ENCODE measurements around the gene SIGLEC5. TPM values are rescaled to one million over a fixed set of nuclear protein-coding genes. Genes with fewer than 3 reads are reported as not detected.

Gene SIGLEC5
- total RNA-seq, 2 experiments from 2014 or later: not detected

GRCh38 chr19:51626675-51627074, 3.5 kb downstream of the SIGLEC5 start:
- peaks cover 8% of the 10 kb centered on the region for H3K27me3 Mint-ChIP-seq (ENCODE audit: low read depth)
- no peak for ATAC-seq
- ChIA-PET POLR2A (no interaction called here), CTCF (interaction anchor here (0.8 kb wide), 1 partner anchor 12 kb away, joined by 3 read pairs; no protein-coding TSS in a partner anchor)
- H3K4me1 Mint-ChIP-seq (ENCODE audit: low read depth): no peaks in the 10 kb centered on the region
- no peak overlapping the region for H3K27ac Mint-ChIP-seq
- DNase-seq: no peak
- H3K36me3 Mint-ChIP-seq (ENCODE audit: low read depth): no peaks in the 10 kb centered on the region
- no peaks in the 10 kb centered on the region for H3K9me3 Mint-ChIP-seq (ENCODE audit: insufficient read depth)
- no peak overlapping the region for H3K4me3 Mint-ChIP-seq

GRCh38 chr19:51621178-51621577, 9.0 kb downstream of the SIGLEC5 start:
- CTCF ChIA-PET: no interaction called here
- POLR2A ChIA-PET: no interaction called here
- H3K9me3 Mint-ChIP-seq (ENCODE audit: insufficient read depth): no peaks in the 10 kb centered on the region
- peaks cover 12% of the 10 kb centered on the region for H3K27me3 Mint-ChIP-seq (ENCODE audit: low read depth)
- H3K4me1 Mint-ChIP-seq (ENCODE audit: low read depth): peaks cover 12% of the 10 kb centered on the region
- ATAC-seq (no peak), DNase-seq (no peak)
- H3K27ac Mint-ChIP-seq: no peak overlapping the region
- no peak overlapping the region for H3K4me3 Mint-ChIP-seq
- H3K36me3 Mint-ChIP-seq (ENCODE audit: low read depth): no peaks in the 10 kb centered on the region

- DNase-seq (no peak), ATAC-seq (no peak)
- Mint-ChIP-seq H3K4me3 (no peak overlapping the region), H3K36me3 (ENCODE audit: low read depth) (no peaks in the 10 kb centered on the region), H3K9me3 (ENCODE audit: insufficient read depth) (no peaks in the 10 kb centered on the region), H3K27ac (no peak overlapping the region), H3K27me3 (ENCODE audit: low read depth) (peaks cover 7% of the 10 kb centered on the region), H3K4me1 (ENCODE audit: low read depth) (peaks cover 7% of the 10 kb centered on the region)
- CTCF ChIA-PET: no interaction called here
- POLR2A ChIA-PET: interaction anchor here (0.6 kb wide), 1 partner anchor 461 kb away, joined by 4 read pairs; no protein-coding TSS in a partner anchor
Measured at GRCh38 chr19:51615991-51616390, 14.2 kb downstream of the SIGLEC5 start.

- DNase-seq: peak; percentile 1
- no peaks in the 10 kb centered on the region for H3K36me3 Mint-ChIP-seq (ENCODE audit: low read depth)
- no peak overlapping the region for H3K27ac Mint-ChIP-seq
- ChIA-PET POLR2A (no interaction called here), CTCF (interaction anchor here (1.3 kb wide), 1 partner anchor 47 kb away, joined by 3 read pairs; no protein-coding TSS in a partner anchor)
- no peak overlapping the region for H3K4me3 Mint-ChIP-seq
- no peaks in the 10 kb centered on the region for H3K9me3 Mint-ChIP-seq (ENCODE audit: insufficient read depth)
- H3K4me1 Mint-ChIP-seq (ENCODE audit: low read depth): no peaks in the 10 kb centered on the region
- H3K27me3 Mint-ChIP-seq (ENCODE audit: low read depth): no peaks in the 10 kb centered on the region
- no peak for ATAC-seq
Measured at GRCh38 chr19:51614789-51615188, 15.4 kb downstream of the SIGLEC5 start.

GRCh38 chr19:51610576-51610975, 19.6 kb downstream of the SIGLEC5 start:
- ATAC-seq (no peak), DNase-seq (no peak)
- Mint-ChIP-seq H3K4me1 (ENCODE audit: low read depth) (peaks cover 14% of the 10 kb centered on the region), H3K27me3 (ENCODE audit: low read depth) (no peaks in the 10 kb centered on the region), H3K27ac (no peak overlapping the region), H3K36me3 (ENCODE audit: low read depth) (no peaks in the 10 kb centered on the region), H3K9me3 (ENCODE audit: insufficient read depth) (no peaks in the 10 kb centered on the region), H3K4me3 (no peak overlapping the region)
- CTCF ChIA-PET: no interaction called here
- POLR2A ChIA-PET: no interaction called here

- Mint-ChIP-seq H3K9me3 (ENCODE audit: insufficient read depth) (no peaks in the 10 kb centered on the region), H3K27ac (no peak overlapping the region), H3K27me3 (ENCODE audit: low read depth) (no peaks in the 10 kb centered on the region), H3K4me3 (no peak overlapping the region), H3K36me3 (ENCODE audit: low read depth) (no peaks in the 10 kb centered on the region), H3K4me1 (ENCODE audit: low read depth) (peaks cover 14% of the 10 kb centered on the region)
- POLR2A ChIA-PET: no interaction called here
- DNase-seq (peak; percentile 81), ATAC-seq (peak; percentile 49)
- CTCF ChIA-PET: interaction anchor here (0.6 to 2.2 kb wide), 6 partner anchors 12 to 95 kb away, joined by 3 to 6 read pairs (median 3); no protein-coding TSS in a partner anchor
Measured at GRCh38 chr19:51607920-51608562, 22.2 kb downstream of the SIGLEC5 start.

GRCh38 chr19:51607077-51607476, 23.1 kb downstream of the SIGLEC5 start:
- DNase-seq (peak; percentile 36), ATAC-seq (peak; percentile 19)
- ChIA-PET POLR2A (no interaction called here), CTCF (interaction anchor here (1.3 to 2.2 kb wide), 2 partner anchors 31 to 50 kb away, joined by 3 to 6 read pairs; no protein-coding TSS in a partner anchor)
- Mint-ChIP-seq H3K9me3 (ENCODE audit: insufficient read depth) (no peaks in the 10 kb centered on the region), H3K4me1 (ENCODE audit: low read depth) (peaks cover 17% of the 10 kb centered on the region), H3K4me3 (no peak overlapping the region), H3K27me3 (ENCODE audit: low read depth) (peaks cover 5% of the 10 kb centered on the region), H3K27ac (no peak overlapping the region), H3K36me3 (ENCODE audit: low read depth) (no peaks in the 10 kb centered on the region)

- peaks cover 14% of the 10 kb centered on the region for H3K4me1 Mint-ChIP-seq (ENCODE audit: low read depth)
- no peak overlapping the region for H3K4me3 Mint-ChIP-seq
- H3K36me3 Mint-ChIP-seq (ENCODE audit: low read depth): no peaks in the 10 kb centered on the region
- H3K9me3 Mint-ChIP-seq (ENCODE audit: insufficient read depth): no peaks in the 10 kb centered on the region
- CTCF ChIA-PET: no interaction called here
- ATAC-seq: no peak
- H3K27ac Mint-ChIP-seq: no peak overlapping the region
- no peak for DNase-seq
- POLR2A ChIA-PET: no interaction called here
- H3K27me3 Mint-ChIP-seq (ENCODE audit: low read depth): peaks cover 19% of the 10 kb centered on the region
Measured at GRCh38 chr19:51602189-51602854, 27.9 kb downstream of the SIGLEC5 start.

- POLR2A ChIA-PET: no interaction called here
- H3K27ac Mint-ChIP-seq: no peak overlapping the region
- no peaks in the 10 kb centered on the region for H3K36me3 Mint-ChIP-seq (ENCODE audit: low read depth)
- peaks cover 4% of the 10 kb centered on the region for H3K4me1 Mint-ChIP-seq (ENCODE audit: low read depth)
- peaks cover 19% of the 10 kb centered on the region for H3K27me3 Mint-ChIP-seq (ENCODE audit: low read depth)
- ATAC-seq (peak; percentile 51), DNase-seq (peak; percentile 27)
- H3K9me3 Mint-ChIP-seq (ENCODE audit: insufficient read depth): no peaks in the 10 kb centered on the region
- no peak overlapping the region for H3K4me3 Mint-ChIP-seq
- CTCF ChIA-PET: interaction anchor here (0.8 kb wide), 1 partner anchor 8 kb away, joined by 3 read pairs; no protein-coding TSS in a partner anchor
Measured at GRCh38 chr19:51600940-51601580, 29.1 kb downstream of the SIGLEC5 start.

- H3K36me3 Mint-ChIP-seq (ENCODE audit: low read depth): peaks cover 5% of the 10 kb centered on the region
- ATAC-seq (no peak), DNase-seq (no peak)
- H3K27me3 Mint-ChIP-seq (ENCODE audit: low read depth): peaks cover 19% of the 10 kb centered on the region
- no peak overlapping the region for H3K4me3 Mint-ChIP-seq
- H3K9me3 Mint-ChIP-seq (ENCODE audit: insufficient read depth): no peaks in the 10 kb centered on the region
- POLR2A ChIA-PET: no interaction called here
- no peak overlapping the region for H3K27ac Mint-ChIP-seq
- H3K4me1 Mint-ChIP-seq (ENCODE audit: low read depth): peaks cover 12% of the 10 kb centered on the region
- CTCF ChIA-PET: no interaction called here
Measured at GRCh38 chr19:51599084-51599483, 31.1 kb downstream of the SIGLEC5 start.

GRCh38 chr19:51598159-51598915, 31.9 kb downstream of the SIGLEC5 start:
- H3K4me1 Mint-ChIP-seq (ENCODE audit: low read depth): peaks cover 20% of the 10 kb centered on the region
- POLR2A ChIA-PET: no interaction called here
- H3K4me3 Mint-ChIP-seq: no peak overlapping the region
- H3K27ac Mint-ChIP-seq: no peak overlapping the region
- peaks cover 5% of the 10 kb centered on the region for H3K36me3 Mint-ChIP-seq (ENCODE audit: low read depth)
- DNase-seq (no peak), ATAC-seq (no peak)
- no peaks in the 10 kb centered on the region for H3K9me3 Mint-ChIP-seq (ENCODE audit: insufficient read depth)
- CTCF ChIA-PET: no interaction called here
- H3K27me3 Mint-ChIP-seq (ENCODE audit: low read depth): peaks cover 19% of the 10 kb centered on the region
